Skeletal muscle tissue (tissue), 4 donors: ENCODE results near the gene SPART. TPM values are rescaled to one million over a fixed set of nuclear protein-coding genes. Genes with fewer than 3 reads are reported as not detected.
"Not testable (repeated sequence)": the region's sequence is repeated elsewhere in the genome, so short reads cannot be mapped to it uniquely, and the experiment has no call there.

Experiments used
- H3K27ac ChIP-seq: one replicate; pipeline ENCODE4 v1.7.0; 2013; ENCODE audit warnings: mild to moderate bottlenecking, low read depth, low read length, inconsistent platforms
- H3K27me3 ChIP-seq, 3 donors: one replicate each; pipeline ENCODE4 v1.7.0; 2013; ENCODE audit warnings: low read length in 3 of 3; ENCODE audit not compliant: control insufficient read depth in 3 of 3, insufficient read depth in 3 of 3
- H3K36me3 ChIP-seq, 3 donors: one replicate each; pipeline ENCODE4 v1.7.0; 2013; ENCODE audit warnings: low read length in 3 of 3; ENCODE audit not compliant: control insufficient read depth in 3 of 3, insufficient read depth in 3 of 3
- H3K4me1 ChIP-seq, 3 donors: one replicate each; pipeline ENCODE4 v1.7.0; 2013; ENCODE audit warnings: low read length in 3 of 3, mild to moderate bottlenecking in 3 of 3; ENCODE audit not compliant: control insufficient read depth in 3 of 3, insufficient read depth in 3 of 3
- H3K4me3 ChIP-seq, 3 donors: one replicate each; pipeline ENCODE4 v1.7.0; 2013; ENCODE audit warnings: low read length in 3 of 3
- H3K9ac ChIP-seq, 3 donors: one replicate each; pipeline ENCODE4 v1.7.0; 2013; ENCODE audit warnings: low read length in 3 of 3, mild to moderate bottlenecking in 3 of 3, moderate library complexity in 2 of 3, low read depth in 1 of 3
- H3K9me3 ChIP-seq, 3 donors: one replicate each; pipeline ENCODE4 v1.7.0; 2013; ENCODE audit warnings: low read length in 3 of 3; ENCODE audit not compliant: control insufficient read depth in 3 of 3
- total RNA-seq: library from RNA; depleted of rRNA; stranded (reverse); fragments of >200 nt; gene quantifications from one replicate; pipeline ENCODE4 v1.2.3, GENCODE V29; 2014
- donor health status: Osteomylitis.

SPART gene
- total RNA-seq, 1 donor from 2014 or later, result 34.4 TPM

DNA sequence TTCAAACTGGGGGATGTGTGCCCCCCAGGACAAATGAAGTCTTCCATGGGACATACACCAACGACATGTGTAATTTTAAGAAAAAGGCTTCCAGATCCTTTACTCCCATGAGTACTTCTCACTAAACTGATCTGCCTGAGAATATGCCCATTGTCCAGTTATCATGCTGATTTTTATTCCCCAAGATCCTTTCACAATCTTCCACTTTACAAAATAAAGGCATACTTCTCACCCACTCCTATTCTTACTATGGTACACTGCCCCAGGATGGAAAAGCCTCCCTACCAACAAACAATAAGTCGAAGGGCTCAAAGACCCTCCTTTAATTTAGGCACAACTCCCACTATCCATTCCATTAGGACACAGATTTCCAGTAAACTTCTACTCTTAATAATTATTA, 3.5 kb downstream of the SPART start:
- Histone ChIP-seq H3K9ac (no peak overlapping the region), H3K36me3 (no peaks in the 10 kb centered on the region), H3K4me1 (peaks cover 0 to 13% (median 9%) of the 10 kb centered on the region in 3 donors), H3K4me3 (no peak overlapping the region), H3K27ac (no peak overlapping the region), H3K27me3 (no peaks in the 10 kb centered on the region), H3K9me3 (no peaks in the 10 kb centered on the region)

- Histone ChIP-seq H3K4me1 (peaks cover 0 to 11% (median 4%) of the 10 kb centered on the region in 3 donors), H3K27ac (no peak overlapping the region)
Measured at GRCh38 chr13:36341718-36342117, 4.5 kb downstream of the SPART start.

GRCh38 chr13:36339600-36340155, 6.5 kb downstream of the SPART start:
- Histone ChIP-seq H3K9me3 (no peaks in the 10 kb centered on the region), H3K4me3 (no peak overlapping the region), H3K4me1 (peaks cover 0 to 17% (median 3%) of the 10 kb centered on the region in 3 donors), H3K36me3 (peaks cover 0 to 6% (median 0%) of the 10 kb centered on the region in 3 donors), H3K27me3 (no peaks in the 10 kb centered on the region), H3K9ac (no peak overlapping the region), H3K27ac (no peak overlapping the region)

More at GRCh38 chr13:36341718-36342117, 4.5 kb downstream of the SPART start:
- Histone ChIP-seq H3K27me3 (no peaks in the 10 kb centered on the region), H3K36me3 (no peaks in the 10 kb centered on the region), H3K9ac (no peak overlapping the region), H3K9me3 (no peaks in the 10 kb centered on the region), H3K4me3 (no peak overlapping the region)

DNA sequence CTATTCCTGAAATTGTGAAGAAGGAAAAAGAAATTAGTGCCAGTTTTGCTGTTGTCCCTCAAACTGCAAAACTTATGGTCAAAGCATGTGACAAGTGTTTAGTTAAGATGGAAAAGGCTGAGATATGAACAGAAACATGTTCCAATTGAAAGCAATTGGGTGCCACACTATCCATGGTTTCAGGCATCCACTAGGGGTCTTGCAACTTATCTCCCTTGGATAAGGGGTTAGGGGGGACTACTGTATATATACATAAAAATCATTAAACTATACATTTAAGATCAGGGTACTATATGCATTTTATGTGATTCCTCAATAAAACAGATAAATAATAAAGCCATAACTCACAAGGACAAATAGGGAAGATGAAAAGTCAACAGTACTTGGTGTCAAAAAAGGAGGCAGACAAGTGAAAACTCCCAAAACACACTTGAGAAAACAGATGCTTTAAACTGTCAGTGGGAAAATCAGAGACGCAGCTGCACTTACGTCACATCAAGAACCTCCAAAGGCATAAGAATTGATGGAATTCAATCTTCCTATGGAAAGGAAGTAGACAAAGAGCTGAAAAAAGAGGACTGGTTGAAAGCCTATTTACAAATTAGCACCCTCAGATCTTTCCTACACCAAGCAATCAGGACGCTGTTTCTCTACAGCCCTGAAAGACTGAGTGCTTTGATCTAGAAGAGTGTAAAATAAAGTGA, 8.1 kb downstream of the SPART start:
- no peak overlapping the region for H3K27ac ChIP-seq
- H3K36me3 ChIP-seq, result peaks cover 0 to 6% (median 0%) of the 10 kb centered on the region in 3 donors
- peaks cover 0 to 15% (median 0%) of the 10 kb centered on the region in 3 donors for H3K4me1 ChIP-seq
- no peaks in the 10 kb centered on the region for H3K27me3 ChIP-seq
- no peaks in the 10 kb centered on the region for H3K9me3 ChIP-seq
- H3K9ac ChIP-seq, result no peak overlapping the region
- no peak overlapping the region for H3K4me3 ChIP-seq

DNA sequence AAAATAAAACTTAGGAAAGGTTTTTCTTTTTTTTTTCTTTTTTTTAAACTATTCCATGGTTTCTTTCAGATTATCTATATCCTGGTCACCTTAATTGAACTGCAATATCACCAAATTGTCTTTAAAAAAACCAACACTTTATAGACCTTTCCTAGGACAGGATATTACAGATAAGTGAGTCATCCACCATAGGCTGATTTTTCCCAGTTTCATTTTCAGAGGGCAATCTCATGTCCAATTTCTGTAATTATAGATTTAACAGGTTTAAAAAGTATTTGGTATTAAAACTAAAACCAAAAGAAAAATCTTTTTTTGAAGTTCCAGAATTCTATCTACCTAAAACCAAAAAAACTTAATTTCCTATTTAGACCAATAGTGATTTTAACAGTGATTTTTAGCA, 13.2 kb downstream of the SPART start:
- no peaks in the 10 kb centered on the region for H3K9me3 ChIP-seq
- no peak overlapping the region for H3K4me3 ChIP-seq
- H3K4me1 ChIP-seq, result peaks cover 0 to 7% (median 0%) of the 10 kb centered on the region in 3 donors
- no peak overlapping the region for H3K27ac ChIP-seq
- H3K9ac ChIP-seq, result no peak overlapping the region
- no peaks in the 10 kb centered on the region for H3K27me3 ChIP-seq
- H3K36me3 ChIP-seq, result peaks cover 0 to 26% (median 20%) of the 10 kb centered on the region in 3 donors

DNA sequence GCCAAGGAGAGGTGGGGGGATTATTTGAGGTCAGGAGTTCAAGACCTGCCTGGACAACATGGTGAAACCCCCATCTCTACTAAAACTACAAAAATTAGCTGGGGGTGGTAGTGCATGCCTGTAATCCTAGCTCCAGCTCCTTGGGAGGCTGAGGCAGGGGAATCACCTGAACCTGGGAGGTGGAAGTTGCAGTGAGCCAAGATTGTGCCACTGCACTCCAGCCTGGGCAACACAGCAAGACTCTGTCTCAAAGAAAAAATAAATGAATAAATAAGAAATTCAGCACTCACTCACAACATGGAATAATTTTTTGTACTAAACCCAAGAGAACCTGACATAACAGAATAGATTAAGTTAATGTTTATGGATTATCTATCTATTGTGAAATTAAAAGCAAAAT, 13.9 kb downstream of the SPART start:
- H3K9me3 ChIP-seq, H3K9ac ChIP-seq, H3K27ac ChIP-seq, H3K4me1 ChIP-seq, H3K4me3 ChIP-seq, H3K27me3 ChIP-seq: not testable (repeated sequence)
- peaks cover 0 to 31% (median 24%) of the 10 kb centered on the region in 3 donors for H3K36me3 ChIP-seq

- H3K27me3 ChIP-seq, result no peaks in the 10 kb centered on the region
- H3K27ac ChIP-seq, result no peak overlapping the region
- no peak overlapping the region for H3K4me3 ChIP-seq
- H3K9me3 ChIP-seq, result no peaks in the 10 kb centered on the region
- peaks cover 0 to 7% (median 0%) of the 10 kb centered on the region in 3 donors for H3K4me1 ChIP-seq
- no peak overlapping the region for H3K9ac ChIP-seq
- peaks cover 0 to 37% (median 28%) of the 10 kb centered on the region in 3 donors for H3K36me3 ChIP-seq
Measured at GRCh38 chr13:36331280-36331679, 14.9 kb downstream of the SPART start.

- no peak overlapping the region for H3K27ac ChIP-seq
- H3K36me3 ChIP-seq, result peaks cover 7 to 47% (median 38%) of the 10 kb centered on the region in 3 donors
- H3K4me1 ChIP-seq, result no peaks in the 10 kb centered on the region
- H3K27me3 ChIP-seq, result no peaks in the 10 kb centered on the region
- H3K9ac ChIP-seq, result no peak overlapping the region
- no peak overlapping the region for H3K4me3 ChIP-seq
- H3K9me3 ChIP-seq, result no peaks in the 10 kb centered on the region
Measured at GRCh38 chr13:36329361-36329760, 16.8 kb downstream of the SPART start.

GRCh38 chr13:36328821-36329220, 17.4 kb downstream of the SPART start:
- no peaks in the 10 kb centered on the region for H3K9me3 ChIP-seq
- H3K27ac ChIP-seq, result no peak overlapping the region
- no peaks in the 10 kb centered on the region for H3K4me1 ChIP-seq
- peaks cover 12 to 52% (median 39%) of the 10 kb centered on the region in 3 donors for H3K36me3 ChIP-seq
- no peak overlapping the region for H3K4me3 ChIP-seq
- H3K9ac ChIP-seq, result no peak overlapping the region
- H3K27me3 ChIP-seq, result no peaks in the 10 kb centered on the region

- H3K36me3 ChIP-seq, result peaks cover 12 to 63% (median 47%) of the 10 kb centered on the region in 3 donors
Measured at GRCh38 chr13:36325912-36326311, 20.3 kb downstream of the SPART start.

More at GRCh38 chr13:36325912-36326311, 20.3 kb downstream of the SPART start:
- Histone ChIP-seq H3K9ac (no peak overlapping the region), H3K27me3 (no peaks in the 10 kb centered on the region), H3K27ac (no peak overlapping the region), H3K4me1 (no peaks in the 10 kb centered on the region), H3K4me3 (no peak overlapping the region), H3K9me3 (no peaks in the 10 kb centered on the region)
